HG03432 (cell line): Measurements from ENCODE around the gene POU2AF3.
"Not testable (repeated sequence)": the region's sequence is repeated elsewhere in the genome, so short reads cannot be mapped to it uniquely, and the experiment has no call there.

Experiments
- ATAC-seq: cut with Tn5 transposase; IDR thresholded peaks from one replicate; pipeline ENCODE4 v1.9.1; 2021; ENCODE audit warnings: mild to moderate bottlenecking, moderate library complexity; ENCODE audit not compliant: unreplicated experiment

Gene POU2AF3

GRCh38 chr11:111300569-111300968, 2.2 kb downstream of the POU2AF3 start:
- no peak for ATAC-seq

GRCh38 chr11:111301004-111301841, 2.9 kb downstream of the POU2AF3 start:
- ATAC-seq: no peak

GRCh38 chr11:111301842-111302118, 3.4 kb downstream of the POU2AF3 start:
- no peak for ATAC-seq

GRCh38 chr11:111302298-111302697, 4.0 kb downstream of the POU2AF3 start:
- ATAC-seq: no peak

GRCh38 chr11:111303461-111303860, 5.1 kb downstream of the POU2AF3 start:
- no peak for ATAC-seq

- ATAC-seq: no peak
Observed at GRCh38 chr11:111305162-111305802, 6.9 kb downstream of the POU2AF3 start.

GRCh38 chr11:111305876-111306275, 7.5 kb downstream of the POU2AF3 start:
- ATAC-seq: no peak

GRCh38 chr11:111306321-111306720, 8.0 kb downstream of the POU2AF3 start:
- no peak for ATAC-seq

- ATAC-seq: no peak
Observed at GRCh38 chr11:111307472-111308108, 9.2 kb downstream of the POU2AF3 start.

- ATAC-seq: no peak
Observed at GRCh38 chr11:111308140-111308539, 9.8 kb downstream of the POU2AF3 start.

GRCh38 chr11:111309215-111309915, 11.0 kb downstream of the POU2AF3 start:
- no peak for ATAC-seq

GRCh38 chr11:111310088-111310487, 11.7 kb downstream of the POU2AF3 start:
- ATAC-seq: no peak

- ATAC-seq: no peak
Observed at GRCh38 chr11:111310723-111311122, 12.4 kb downstream of the POU2AF3 start.

GRCh38 chr11:111312076-111312475, 13.7 kb downstream of the POU2AF3 start:
- ATAC-seq: no peak

GRCh38 chr11:111319296-111319695, 20.9 kb downstream of the POU2AF3 start:
- no peak for ATAC-seq

- not testable (repeated sequence) for ATAC-seq
Observed at GRCh38 chr11:111320199-111320598, 21.9 kb downstream of the POU2AF3 start.

GRCh38 chr11:111320728-111321568, 22.6 kb downstream of the POU2AF3 start:
- no peak for ATAC-seq

- no peak for ATAC-seq
Observed at GRCh38 chr11:111322534-111322933, 24.2 kb downstream of the POU2AF3 start.

- ATAC-seq: no peak
Observed at GRCh38 chr11:111324277-111324720, 26.0 kb downstream of the POU2AF3 start.

- no peak for ATAC-seq
Observed at GRCh38 chr11:111325259-111325658, 26.9 kb downstream of the POU2AF3 start.
